Subcutaneous abdominal adipose tissue (tissue), 5 donors: ENCODE results near the gene PDXDC1.
"Not testable (repeated sequence)": the region's sequence is repeated elsewhere in the genome, so short reads cannot be mapped to it uniquely, and the experiment has no call there.

ENCODE experiments used
- H3K27ac ChIP-seq: one replicate; pipeline ENCODE4 v1.7.0; 2013; ENCODE audit warnings: low read depth, mild to moderate bottlenecking, inconsistent platforms, low read length, moderate library complexity
- H3K27me3 ChIP-seq, 5 donors: one replicate each; pipeline ENCODE4 v1.7.0; 2013; ENCODE audit warnings: low read length in 5 of 5, inconsistent platforms in 1 of 5; ENCODE audit not compliant: control insufficient read depth in 5 of 5, insufficient read depth in 4 of 5
- H3K36me3 ChIP-seq, 5 donors: one replicate each; pipeline ENCODE4 v1.7.0; 2013; ENCODE audit warnings: low read length in 5 of 5; ENCODE audit not compliant: control insufficient read depth in 5 of 5, insufficient read depth in 5 of 5
- H3K4me1 ChIP-seq, 5 donors: one replicate each; pipeline ENCODE4 v1.7.0; 2013; ENCODE audit warnings: low read length in 5 of 5, mild to moderate bottlenecking in 3 of 5, moderate library complexity in 1 of 5; ENCODE audit not compliant: control insufficient read depth in 5 of 5, insufficient read depth in 5 of 5
- H3K4me3 ChIP-seq, 5 donors: one replicate each; pipeline ENCODE4 v1.7.0; 2013; ENCODE audit warnings: low read length in 5 of 5, low read depth in 1 of 5
- H3K9ac ChIP-seq, 5 donors: one replicate each; pipeline ENCODE4 v1.7.0; 2013; ENCODE audit warnings: low read length in 5 of 5, mild to moderate bottlenecking in 4 of 5, moderate library complexity in 3 of 5
- H3K9me3 ChIP-seq, 5 donors: one replicate each; pipeline ENCODE4 v1.7.0; 2013; ENCODE audit warnings: low read length in 5 of 5; ENCODE audit not compliant: control insufficient read depth in 5 of 5
- donor health status: healthy.
- donor health status: healthy.
- donor health status: healthy.
- donor health status: healthy.
- donor health status: healthy.

Gene PDXDC1

GRCh38 chr16:15027503-15028344, 52.9 kb downstream of the PDXDC1 start:
- H3K9me3 ChIP-seq, H3K4me3 ChIP-seq, H3K27me3 ChIP-seq, H3K27ac ChIP-seq: not testable (repeated sequence)
- Histone ChIP-seq H3K9ac (peak overlapping the region in 3 of 5 donors; percentile 8 to 20 (median 19)), H3K36me3 (peaks cover 5 to 72% (median 43%) of the 10 kb centered on the region in 5 donors), H3K4me1 (peaks cover 1 to 26% (median 13%) of the 10 kb centered on the region in 5 donors)

- Histone ChIP-seq H3K4me1 (peaks cover 1 to 31% (median 16%) of the 10 kb centered on the region in 5 donors), H3K36me3 (peaks cover 0 to 76% (median 44%) of the 10 kb centered on the region in 5 donors)
- not testable (repeated sequence) for H3K27me3 ChIP-seq, H3K9ac ChIP-seq, H3K9me3 ChIP-seq, H3K27ac ChIP-seq, H3K4me3 ChIP-seq
Measured at GRCh38 chr16:15028345-15028715, 53.5 kb downstream of the PDXDC1 start.

- H3K27me3 ChIP-seq, H3K4me3 ChIP-seq, H3K9me3 ChIP-seq, H3K9ac ChIP-seq, H3K27ac ChIP-seq: not testable (repeated sequence)
- peaks cover 3 to 39% (median 23%) of the 10 kb centered on the region in 5 donors for H3K4me1 ChIP-seq
- H3K36me3 ChIP-seq, result peaks cover 0 to 76% (median 51%) of the 10 kb centered on the region in 5 donors
Measured at GRCh38 chr16:15028801-15029698, 54.2 kb downstream of the PDXDC1 start.

DNA sequence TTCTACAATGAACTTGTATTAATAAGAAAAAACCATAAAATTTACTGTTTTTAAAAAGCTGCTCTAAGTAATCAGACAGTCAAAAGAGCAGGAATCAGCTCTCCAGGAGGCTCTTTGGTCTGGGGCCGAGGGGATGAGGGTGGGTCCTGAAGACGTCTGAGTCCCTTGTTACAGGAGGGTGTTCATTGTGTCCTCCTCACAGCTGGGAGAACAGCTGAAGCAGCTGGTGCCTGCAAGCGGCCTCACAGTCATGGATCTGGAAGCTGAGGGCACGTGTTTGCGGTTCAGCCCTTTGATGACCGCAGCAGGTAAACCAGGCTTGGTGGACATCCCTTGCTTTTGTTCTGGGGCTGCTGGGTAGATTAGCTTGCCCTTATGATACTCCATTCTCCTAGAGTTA, 54.9 kb downstream of the PDXDC1 start:
- not testable (repeated sequence) for H3K9ac ChIP-seq, H3K9me3 ChIP-seq, H3K27ac ChIP-seq, H3K27me3 ChIP-seq, H3K4me3 ChIP-seq
- peaks cover 3 to 46% (median 30%) of the 10 kb centered on the region in 5 donors for H3K4me1 ChIP-seq
- H3K36me3 ChIP-seq, result peaks cover 0 to 77% (median 56%) of the 10 kb centered on the region in 5 donors

GRCh38 chr16:15031179-15031578, 56.4 kb downstream of the PDXDC1 start:
- Histone ChIP-seq H3K4me1 (peaks cover 3 to 52% (median 31%) of the 10 kb centered on the region in 5 donors), H3K9ac (no peak overlapping the region), H3K9me3 (no peaks in the 10 kb centered on the region), H3K27me3 (no peaks in the 10 kb centered on the region), H3K4me3 (no peak overlapping the region), H3K27ac (no peak overlapping the region), H3K36me3 (peaks cover 0 to 83% (median 68%) of the 10 kb centered on the region in 5 donors)

GRCh38 chr16:15031586-15031985, 56.8 kb downstream of the PDXDC1 start:
- Histone ChIP-seq H3K9ac (no peak overlapping the region), H3K9me3 (no peaks in the 10 kb centered on the region), H3K27ac (no peak overlapping the region), H3K4me1 (peaks cover 3 to 52% (median 31%) of the 10 kb centered on the region in 5 donors), H3K4me3 (no peak overlapping the region), H3K36me3 (peaks cover 0 to 87% (median 72%) of the 10 kb centered on the region in 5 donors), H3K27me3 (no peaks in the 10 kb centered on the region)

DNA sequence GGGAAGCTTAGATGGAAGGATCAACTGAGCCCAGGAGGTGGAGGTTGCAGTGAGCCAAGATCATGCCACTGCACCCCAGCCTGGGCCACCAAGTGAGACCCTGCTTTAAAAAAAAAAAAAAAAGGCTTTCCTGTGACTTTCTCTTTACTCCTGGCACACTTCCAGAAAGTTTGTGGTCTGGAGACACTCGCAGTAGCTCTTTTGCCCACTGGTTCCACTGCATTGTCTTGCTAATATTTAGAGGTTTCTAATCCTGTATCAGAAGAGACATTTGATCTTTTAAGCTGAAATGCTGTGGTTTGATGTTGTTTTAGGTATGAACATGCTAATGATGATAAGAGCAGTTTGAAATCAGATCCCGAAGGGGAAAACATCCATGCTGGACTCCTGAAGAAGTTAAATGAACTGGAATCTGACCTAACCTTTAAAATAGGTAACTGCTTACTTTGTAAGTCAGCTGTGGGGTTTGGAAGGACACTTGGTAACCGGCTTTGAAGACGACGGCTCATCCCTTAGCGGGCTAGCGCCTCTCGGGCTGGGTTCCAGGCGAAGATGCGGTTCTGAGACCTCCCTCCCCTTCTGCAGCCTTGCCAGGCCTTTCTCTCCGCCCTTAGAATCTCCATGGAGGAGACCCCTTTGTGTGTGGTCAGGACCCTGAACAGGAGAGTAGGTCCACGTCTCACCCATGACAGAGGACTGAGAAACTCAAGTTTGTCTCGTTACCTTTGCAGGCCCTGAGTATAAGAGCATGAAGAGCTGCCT, 57.9 kb downstream of the PDXDC1 start:
- no peak overlapping the region for H3K27ac ChIP-seq
- no peaks in the 10 kb centered on the region for H3K27me3 ChIP-seq
- H3K9ac ChIP-seq, result peak overlapping the region in 1 of 5 donors; percentile 21
- no peak overlapping the region for H3K4me3 ChIP-seq
- peaks cover 3 to 48% (median 38%) of the 10 kb centered on the region in 5 donors for H3K4me1 ChIP-seq
- H3K36me3 ChIP-seq, result peaks cover 0 to 88% (median 81%) of the 10 kb centered on the region in 5 donors
- no peaks in the 10 kb centered on the region for H3K9me3 ChIP-seq

- H3K9ac ChIP-seq, result no peak overlapping the region
- peaks cover 3 to 45% (median 38%) of the 10 kb centered on the region in 5 donors for H3K4me1 ChIP-seq
- peaks cover 3 to 89% (median 80%) of the 10 kb centered on the region in 5 donors for H3K36me3 ChIP-seq
- no peaks in the 10 kb centered on the region for H3K9me3 ChIP-seq
- peak overlapping the region; percentile 27 for H3K27ac ChIP-seq
- H3K4me3 ChIP-seq, result no peak overlapping the region
- H3K27me3 ChIP-seq, result no peaks in the 10 kb centered on the region
Measured at GRCh38 chr16:15033309-15033707, 58.5 kb downstream of the PDXDC1 start.

GRCh38 chr16:15034266-15035162, 59.7 kb downstream of the PDXDC1 start:
- Histone ChIP-seq H3K27me3 (no peaks in the 10 kb centered on the region), H3K9ac (peak overlapping the region in 1 of 5 donors; percentile 55), H3K4me1 (peaks cover 3 to 45% (median 38%) of the 10 kb centered on the region in 5 donors), H3K27ac (peak overlapping the region; percentile 33), H3K4me3 (no peak overlapping the region), H3K9me3 (no peaks in the 10 kb centered on the region), H3K36me3 (peaks cover 11 to 89% (median 81%) of the 10 kb centered on the region in 5 donors)
